ENCODE results near the gene ZFPM1. TPM values are rescaled to one million over a fixed set of nuclear protein-coding genes. Genes with fewer than 3 reads are reported as not detected.

The ZFPM1 gene
- total RNA-seq, 1 donor from 2014 or later: 6.8 TPM

GRCh38 chr16:88430185-88430523, 22.9 kb upstream of the ZFPM1 start:
- Mint-ChIP-seq H3K4me3 (ENCODE audit: unreplicated experiment) (no peak overlapping the region), H3K36me3 (ENCODE audit: low read depth, unreplicated experiment) (no peaks in the 10 kb centered on the region), H3K27ac (ENCODE audit: unreplicated experiment) (no peak overlapping the region), H3K9me3 (ENCODE audit: unreplicated experiment) (no peaks in the 10 kb centered on the region), H3K27me3 (ENCODE audit: unreplicated experiment) (peaks cover 9% of the 10 kb centered on the region), H3K4me1 (ENCODE audit: unreplicated experiment) (peaks cover 13% of the 10 kb centered on the region)
- peak; percentile 38 for DNase-seq (ENCODE audit: low spot score)
- TF ChIP-seq CTCF (IDR thresholded peaks at IDR 0.05; ENCODE audit: unreplicated experiment): no peak

GRCh38 chr16:88430524-88431446, 22.3 kb upstream of the ZFPM1 start:
- Mint-ChIP-seq H3K36me3 (ENCODE audit: low read depth, unreplicated experiment) (peaks cover 3% of the 10 kb centered on the region), H3K4me1 (ENCODE audit: unreplicated experiment) (peaks cover 12% of the 10 kb centered on the region), H3K27ac (ENCODE audit: unreplicated experiment) (no peak overlapping the region), H3K4me3 (ENCODE audit: unreplicated experiment) (peak overlapping the region; percentile 57), H3K27me3 (ENCODE audit: unreplicated experiment) (peaks cover 10% of the 10 kb centered on the region), H3K9me3 (ENCODE audit: unreplicated experiment) (no peaks in the 10 kb centered on the region)
- DNase-seq (ENCODE audit: low spot score): peak; percentile 39
- no peak for TF ChIP-seq CTCF (IDR thresholded peaks at IDR 0.05; ENCODE audit: unreplicated experiment)

GRCh38 chr16:88431651-88432050, 21.4 kb upstream of the ZFPM1 start:
- peaks cover 3% of the 10 kb centered on the region for H3K36me3 Mint-ChIP-seq (ENCODE audit: low read depth, unreplicated experiment)
- peak overlapping the region; percentile 57 for H3K4me3 Mint-ChIP-seq (ENCODE audit: unreplicated experiment)
- no peak for DNase-seq (ENCODE audit: low spot score)
- H3K27me3 Mint-ChIP-seq (ENCODE audit: unreplicated experiment): peaks cover 10% of the 10 kb centered on the region
- H3K27ac Mint-ChIP-seq (ENCODE audit: unreplicated experiment): peak overlapping the region; percentile 74
- H3K9me3 Mint-ChIP-seq (ENCODE audit: unreplicated experiment): no peaks in the 10 kb centered on the region
- H3K4me1 Mint-ChIP-seq (ENCODE audit: unreplicated experiment): peaks cover 12% of the 10 kb centered on the region
- TF ChIP-seq CTCF (IDR thresholded peaks at IDR 0.05; ENCODE audit: unreplicated experiment): no peak

- Mint-ChIP-seq H3K4me1 (ENCODE audit: unreplicated experiment) (peaks cover 12% of the 10 kb centered on the region), H3K4me3 (ENCODE audit: unreplicated experiment) (no peak overlapping the region), H3K27ac (ENCODE audit: unreplicated experiment) (no peak overlapping the region), H3K9me3 (ENCODE audit: unreplicated experiment) (no peaks in the 10 kb centered on the region), H3K36me3 (ENCODE audit: low read depth, unreplicated experiment) (peaks cover 3% of the 10 kb centered on the region), H3K27me3 (ENCODE audit: unreplicated experiment) (peaks cover 10% of the 10 kb centered on the region)
- DNase-seq (ENCODE audit: low spot score): no peak
- TF ChIP-seq CTCF (IDR thresholded peaks at IDR 0.05; ENCODE audit: unreplicated experiment): no peak
Observed at GRCh38 chr16:88432174-88432573, 20.9 kb upstream of the ZFPM1 start.

GRCh38 chr16:88432753-88433152, 20.3 kb upstream of the ZFPM1 start:
- Mint-ChIP-seq H3K27me3 (ENCODE audit: unreplicated experiment) (peaks cover 10% of the 10 kb centered on the region), H3K27ac (ENCODE audit: unreplicated experiment) (no peak overlapping the region), H3K9me3 (ENCODE audit: unreplicated experiment) (no peaks in the 10 kb centered on the region), H3K36me3 (ENCODE audit: low read depth, unreplicated experiment) (peaks cover 3% of the 10 kb centered on the region), H3K4me3 (ENCODE audit: unreplicated experiment) (no peak overlapping the region), H3K4me1 (ENCODE audit: unreplicated experiment) (peaks cover 12% of the 10 kb centered on the region)
- no peak for DNase-seq (ENCODE audit: low spot score)
- TF ChIP-seq CTCF (IDR thresholded peaks at IDR 0.05; ENCODE audit: unreplicated experiment): no peak
